ENCODE results near the gene GRM8. TPM values are rescaled to one million over a fixed set of nuclear protein-coding genes. Genes with fewer than 3 reads are reported as not detected.

Gene GRM8
- polyA plus RNA-seq, 1 donor: 0.04 TPM

- no peak overlapping the region for H3K27ac ChIP-seq (ENCODE audit: low read length)
- no peak overlapping the region for H3K4me3 ChIP-seq (ENCODE audit: low read length)
- H3K27me3 ChIP-seq (ENCODE audit: control insufficient read depth, insufficient read depth, low read length): no peaks in the 10 kb centered on the region
- no peaks in the 10 kb centered on the region for H3K9me3 ChIP-seq (ENCODE audit: control insufficient read depth, low read depth, low read length)
- H3K36me3 ChIP-seq (ENCODE audit: control insufficient read depth, insufficient read depth, low read length): no peaks in the 10 kb centered on the region
- DNase-seq: peak in 1 of 2 donors; percentile 1
- WGBS (ENCODE audit: insufficient coverage, low lambda C conversion rate): no CpG with 5 or more reads among the region's 6 CpGs
- H3K4me1 ChIP-seq (ENCODE audit: control insufficient read depth, insufficient read depth, low read length): no peaks in the 10 kb centered on the region
These were observed 678.2 kb downstream of the GRM8 start for GRCh38 chr7:126574276-126575250.

GRCh38 chr7:126570845-126571244 is 681.9 kb downstream of the GRM8 start:
- H3K4me1 ChIP-seq (ENCODE audit: control insufficient read depth, insufficient read depth, low read length): no peaks in the 10 kb centered on the region

GRCh38 chr7:126569402-126569801 is 683.3 kb downstream of the GRM8 start:
- no peaks in the 10 kb centered on the region for H3K36me3 ChIP-seq (ENCODE audit: control insufficient read depth, insufficient read depth, low read length)
- H3K27me3 ChIP-seq (ENCODE audit: control insufficient read depth, insufficient read depth, low read length): no peaks in the 10 kb centered on the region
- H3K4me1 ChIP-seq (ENCODE audit: control insufficient read depth, insufficient read depth, low read length): no peaks in the 10 kb centered on the region
- WGBS (ENCODE audit: insufficient coverage, low lambda C conversion rate): 71% methylated on average over 1 of the region's 3 CpGs
- no peaks in the 10 kb centered on the region for H3K9me3 ChIP-seq (ENCODE audit: control insufficient read depth, low read depth, low read length)
- H3K27ac ChIP-seq (ENCODE audit: low read length): no peak overlapping the region
- DNase-seq: no peak
- H3K4me3 ChIP-seq (ENCODE audit: low read length): no peak overlapping the region

More at GRCh38 chr7:126570845-126571244, 681.9 kb downstream of the GRM8 start:
- H3K27ac ChIP-seq (ENCODE audit: low read length): no peak overlapping the region
- DNase-seq: no peak
- H3K4me3 ChIP-seq (ENCODE audit: low read length): no peak overlapping the region
- 83% methylated on average over 1 of the region's 1 CpG for WGBS (ENCODE audit: insufficient coverage, low lambda C conversion rate)
- H3K36me3 ChIP-seq (ENCODE audit: control insufficient read depth, insufficient read depth, low read length): no peaks in the 10 kb centered on the region
- no peaks in the 10 kb centered on the region for H3K27me3 ChIP-seq (ENCODE audit: control insufficient read depth, insufficient read depth, low read length)
- H3K9me3 ChIP-seq (ENCODE audit: control insufficient read depth, low read depth, low read length): no peaks in the 10 kb centered on the region

GRCh38 chr7:126557271-126557670 is 695.5 kb downstream of the GRM8 start:
- no peak overlapping the region for H3K27ac ChIP-seq (ENCODE audit: low read length)
- H3K27me3 ChIP-seq (ENCODE audit: control insufficient read depth, insufficient read depth, low read length): no peaks in the 10 kb centered on the region
- no peaks in the 10 kb centered on the region for H3K36me3 ChIP-seq (ENCODE audit: control insufficient read depth, insufficient read depth, low read length)
- no peak overlapping the region for H3K4me3 ChIP-seq (ENCODE audit: low read length)
- 100% methylated on average over 1 of the region's 4 CpGs for WGBS (ENCODE audit: insufficient coverage, low lambda C conversion rate)
- DNase-seq: no peak
- no peaks in the 10 kb centered on the region for H3K9me3 ChIP-seq (ENCODE audit: control insufficient read depth, low read depth, low read length)
- no peaks in the 10 kb centered on the region for H3K4me1 ChIP-seq (ENCODE audit: control insufficient read depth, insufficient read depth, low read length)

GRCh38 chr7:126541406-126541805 is 711.3 kb downstream of the GRM8 start:
- no peak overlapping the region for H3K27ac ChIP-seq (ENCODE audit: low read length)
- WGBS (ENCODE audit: insufficient coverage, low lambda C conversion rate): 83% methylated on average over 3 of the region's 5 CpGs

GRCh38 chr7:126535176-126535575 is 717.6 kb downstream of the GRM8 start:
- no peaks in the 10 kb centered on the region for H3K9me3 ChIP-seq (ENCODE audit: control insufficient read depth, low read depth, low read length)
- H3K27me3 ChIP-seq (ENCODE audit: control insufficient read depth, insufficient read depth, low read length): no peaks in the 10 kb centered on the region
- no peaks in the 10 kb centered on the region for H3K4me1 ChIP-seq (ENCODE audit: control insufficient read depth, insufficient read depth, low read length)
- DNase-seq: no peak
- no peak overlapping the region for H3K27ac ChIP-seq (ENCODE audit: low read length)
- H3K4me3 ChIP-seq (ENCODE audit: low read length): no peak overlapping the region
- no CpG with 5 or more reads among the region's 5 CpGs for WGBS (ENCODE audit: insufficient coverage, low lambda C conversion rate)
- no peaks in the 10 kb centered on the region for H3K36me3 ChIP-seq (ENCODE audit: control insufficient read depth, insufficient read depth, low read length)

More at GRCh38 chr7:126541406-126541805, 711.3 kb downstream of the GRM8 start:
- Histone ChIP-seq H3K4me1 (ENCODE audit: control insufficient read depth, insufficient read depth, low read length) (no peaks in the 10 kb centered on the region), H3K4me3 (ENCODE audit: low read length) (no peak overlapping the region), H3K27me3 (ENCODE audit: control insufficient read depth, insufficient read depth, low read length) (no peaks in the 10 kb centered on the region), H3K9me3 (ENCODE audit: control insufficient read depth, low read depth, low read length) (no peaks in the 10 kb centered on the region), H3K36me3 (ENCODE audit: control insufficient read depth, insufficient read depth, low read length) (no peaks in the 10 kb centered on the region)
- DNase-seq: no peak

- no peaks in the 10 kb centered on the region for H3K9me3 ChIP-seq (ENCODE audit: control insufficient read depth, low read depth, low read length)
- H3K27me3 ChIP-seq (ENCODE audit: control insufficient read depth, insufficient read depth, low read length): no peaks in the 10 kb centered on the region
- no peaks in the 10 kb centered on the region for H3K4me1 ChIP-seq (ENCODE audit: control insufficient read depth, insufficient read depth, low read length)
- H3K27ac ChIP-seq (ENCODE audit: low read length): no peak overlapping the region
- H3K4me3 ChIP-seq (ENCODE audit: low read length): no peak overlapping the region
- no peak for DNase-seq
- WGBS (ENCODE audit: insufficient coverage, low lambda C conversion rate): 50% methylated on average over 1 of the region's 7 CpGs
- no peaks in the 10 kb centered on the region for H3K36me3 ChIP-seq (ENCODE audit: control insufficient read depth, insufficient read depth, low read length)
These were observed 719.0 kb downstream of the GRM8 start for GRCh38 chr7:126533715-126534114.

GRCh38 chr7:126529833-126530232 is 722.9 kb downstream of the GRM8 start:
- Histone ChIP-seq H3K9me3 (ENCODE audit: control insufficient read depth, low read depth, low read length) (no peaks in the 10 kb centered on the region), H3K36me3 (ENCODE audit: control insufficient read depth, insufficient read depth, low read length) (no peaks in the 10 kb centered on the region)
- no peak for DNase-seq

GRCh38 chr7:126529254-126529653 is 723.5 kb downstream of the GRM8 start:
- 93% methylated on average over 2 of the region's 3 CpGs for WGBS (ENCODE audit: insufficient coverage, low lambda C conversion rate)
- no peaks in the 10 kb centered on the region for H3K9me3 ChIP-seq (ENCODE audit: control insufficient read depth, low read depth, low read length)
- DNase-seq: no peak
- H3K4me3 ChIP-seq (ENCODE audit: low read length): no peak overlapping the region
- H3K36me3 ChIP-seq (ENCODE audit: control insufficient read depth, insufficient read depth, low read length): no peaks in the 10 kb centered on the region
- H3K27ac ChIP-seq (ENCODE audit: low read length): no peak overlapping the region
- no peaks in the 10 kb centered on the region for H3K4me1 ChIP-seq (ENCODE audit: control insufficient read depth, insufficient read depth, low read length)
- no peaks in the 10 kb centered on the region for H3K27me3 ChIP-seq (ENCODE audit: control insufficient read depth, insufficient read depth, low read length)

More at GRCh38 chr7:126529833-126530232, 722.9 kb downstream of the GRM8 start:
- no peaks in the 10 kb centered on the region for H3K4me1 ChIP-seq (ENCODE audit: control insufficient read depth, insufficient read depth, low read length)
- H3K27ac ChIP-seq (ENCODE audit: low read length): no peak overlapping the region
- H3K4me3 ChIP-seq (ENCODE audit: low read length): no peak overlapping the region
- no peaks in the 10 kb centered on the region for H3K27me3 ChIP-seq (ENCODE audit: control insufficient read depth, insufficient read depth, low read length)

- Histone ChIP-seq H3K9me3 (ENCODE audit: control insufficient read depth, low read depth, low read length) (no peaks in the 10 kb centered on the region), H3K4me3 (ENCODE audit: low read length) (no peak overlapping the region), H3K4me1 (ENCODE audit: control insufficient read depth, insufficient read depth, low read length) (no peaks in the 10 kb centered on the region), H3K27ac (ENCODE audit: low read length) (no peak overlapping the region), H3K27me3 (ENCODE audit: control insufficient read depth, insufficient read depth, low read length) (no peaks in the 10 kb centered on the region), H3K36me3 (ENCODE audit: control insufficient read depth, insufficient read depth, low read length) (no peaks in the 10 kb centered on the region)
- DNase-seq: no peak
- 92% methylated on average over 2 of the region's 2 CpGs for WGBS (ENCODE audit: insufficient coverage, low lambda C conversion rate)
These were observed 726.8 kb downstream of the GRM8 start for GRCh38 chr7:126525906-126526305.

GRCh38 chr7:126524967-126525366 is 727.8 kb downstream of the GRM8 start:
- Histone ChIP-seq H3K9me3 (ENCODE audit: control insufficient read depth, low read depth, low read length) (no peaks in the 10 kb centered on the region), H3K36me3 (ENCODE audit: control insufficient read depth, insufficient read depth, low read length) (no peaks in the 10 kb centered on the region), H3K27me3 (ENCODE audit: control insufficient read depth, insufficient read depth, low read length) (no peaks in the 10 kb centered on the region), H3K4me1 (ENCODE audit: control insufficient read depth, insufficient read depth, low read length) (no peaks in the 10 kb centered on the region), H3K4me3 (ENCODE audit: low read length) (no peak overlapping the region), H3K27ac (ENCODE audit: low read length) (no peak overlapping the region)
- DNase-seq: no peak
- no CpG with 5 or more reads among the region's 1 CpG for WGBS (ENCODE audit: insufficient coverage, low lambda C conversion rate)
